Stomach (tissue), 4 donors: ENCODE results near the gene PTPRM.

ENCODE experiments used
- EP300 ChIP-seq: sonication (generic); formaldehyde crosslinking; IDR thresholded peaks from one replicate; pipeline ENCODE4 v1.6.1; 2017; ENCODE audit warnings: antibody characterized with exemption
- POLR2A ChIP-seq, 4 donors: fragments of 450-650 bp; IDR thresholded peaks; one replicate each; pipeline ENCODE4 v1.6.1; 2016; ENCODE audit warnings: antibody characterized with exemption in 4 of 4, control low read depth in 2 of 4, mild to moderate bottlenecking in 1 of 4, moderate library complexity in 1 of 4
- TF ChIP-seq, protein P1 (sequence below), 7 experiments: fragments of 450-650 bp in 4 of 7; fragments of 200-600 bp in 3 of 7; sonication (generic) in 3 of 7; IDR thresholded peaks; one replicate each; pipeline ENCODE4 v1.5.1; 2016 to 2019; ENCODE audit warnings: antibody characterized with exemption in 7 of 7, control low read depth in 2 of 7, mild to moderate bottlenecking in 1 of 7

DNA sequence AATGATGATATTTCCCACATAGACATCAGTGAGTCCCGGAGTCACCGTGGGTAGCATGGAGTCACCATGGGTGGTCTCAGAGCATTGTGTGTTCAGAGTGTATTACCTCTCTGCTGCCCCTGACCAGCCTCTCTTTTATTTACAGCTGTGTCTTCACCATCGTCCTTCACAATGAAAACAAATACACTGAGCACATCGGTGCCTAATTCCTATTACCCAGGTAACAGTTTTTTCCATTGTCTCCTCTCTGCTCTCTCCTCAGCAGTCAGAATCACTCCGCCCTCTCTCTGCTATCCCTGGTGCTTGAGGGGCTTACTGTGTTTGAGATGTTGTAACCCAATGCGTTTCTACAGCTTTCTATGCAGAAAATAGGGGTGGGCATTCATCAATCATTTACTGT, 680.6 kb downstream of the PTPRM start:
- TF ChIP-seq, protein P1, sequence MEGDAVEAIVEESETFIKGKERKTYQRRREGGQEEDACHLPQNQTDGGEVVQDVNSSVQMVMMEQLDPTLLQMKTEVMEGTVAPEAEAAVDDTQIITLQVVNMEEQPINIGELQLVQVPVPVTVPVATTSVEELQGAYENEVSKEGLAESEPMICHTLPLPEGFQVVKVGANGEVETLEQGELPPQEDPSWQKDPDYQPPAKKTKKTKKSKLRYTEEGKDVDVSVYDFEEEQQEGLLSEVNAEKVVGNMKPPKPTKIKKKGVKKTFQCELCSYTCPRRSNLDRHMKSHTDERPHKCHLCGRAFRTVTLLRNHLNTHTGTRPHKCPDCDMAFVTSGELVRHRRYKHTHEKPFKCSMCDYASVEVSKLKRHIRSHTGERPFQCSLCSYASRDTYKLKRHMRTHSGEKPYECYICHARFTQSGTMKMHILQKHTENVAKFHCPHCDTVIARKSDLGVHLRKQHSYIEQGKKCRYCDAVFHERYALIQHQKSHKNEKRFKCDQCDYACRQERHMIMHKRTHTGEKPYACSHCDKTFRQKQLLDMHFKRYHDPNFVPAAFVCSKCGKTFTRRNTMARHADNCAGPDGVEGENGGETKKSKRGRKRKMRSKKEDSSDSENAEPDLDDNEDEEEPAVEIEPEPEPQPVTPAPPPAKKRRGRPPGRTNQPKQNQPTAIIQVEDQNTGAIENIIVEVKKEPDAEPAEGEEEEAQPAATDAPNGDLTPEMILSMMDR (IDR thresholded peaks at IDR 0.05) = no peak
- no peak for TF ChIP-seq EP300
- TF ChIP-seq POLR2A (IDR thresholded peaks at IDR 0.05) = no peak
